RPMI8226 (cell line): ENCODE results near the gene SYNJ1.
A peak's percentile ranks its signal among the peaks of the same experiment; 100 is the strongest.
"Not testable (repeated sequence)": the region's sequence is repeated elsewhere in the genome, so short reads cannot be mapped to it uniquely, and the experiment has no call there.

Experiments
- DNase-seq: peaks from one replicate; pipeline ENCODE4 v3.0.0-alpha.2; 2015

Gene SYNJ1

GRCh38 chr21:32735524-32735923 is 7.7 kb upstream of the SYNJ1 start:
- DNase-seq = no peak

GRCh38 chr21:32733990-32734613 is 6.3 kb upstream of the SYNJ1 start:
- no peak for DNase-seq

DNA sequence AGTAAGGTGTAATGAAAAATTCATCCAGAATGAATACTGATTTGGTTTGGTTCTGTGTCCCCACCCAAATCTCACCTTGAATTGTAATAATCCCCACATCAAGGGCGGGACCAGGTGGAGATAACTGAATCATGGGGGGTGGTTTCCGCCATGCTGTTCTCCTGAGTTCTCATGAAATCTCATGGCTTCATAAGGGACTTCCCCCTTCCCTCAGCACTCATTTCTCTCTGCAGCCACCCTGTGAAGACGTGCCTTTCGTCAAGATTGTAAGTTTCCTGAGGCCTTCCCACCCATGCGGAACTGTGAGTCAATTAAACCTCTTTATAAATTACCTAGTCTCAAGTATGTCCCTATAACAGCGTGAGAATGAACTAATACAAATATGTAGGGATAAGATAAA is 5.5 kb upstream of the SYNJ1 start:
- no peak for DNase-seq

DNA sequence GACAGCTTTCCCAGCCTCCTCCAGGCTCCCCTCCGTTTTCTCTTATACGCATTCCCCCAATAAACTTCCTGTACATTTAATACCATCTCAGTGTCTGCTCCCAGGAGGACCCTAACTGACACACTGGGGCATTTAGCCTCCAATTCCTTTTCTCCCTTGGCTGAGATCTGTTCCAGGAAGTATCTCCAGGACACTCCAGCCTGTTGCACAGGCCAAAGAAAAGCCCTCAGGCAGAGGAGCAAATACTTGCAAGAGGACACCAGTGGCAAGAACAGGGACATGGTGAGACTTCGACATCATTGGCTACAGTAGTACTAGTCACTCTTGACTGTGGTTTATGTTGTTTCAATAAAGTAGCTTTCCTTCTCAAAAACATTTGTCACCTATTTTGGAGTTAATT is 4.7 kb upstream of the SYNJ1 start:
- no peak for DNase-seq

GRCh38 chr21:32728848-32729247 is 1.0 kb upstream of the SYNJ1 start:
- no peak for DNase-seq

DNA sequence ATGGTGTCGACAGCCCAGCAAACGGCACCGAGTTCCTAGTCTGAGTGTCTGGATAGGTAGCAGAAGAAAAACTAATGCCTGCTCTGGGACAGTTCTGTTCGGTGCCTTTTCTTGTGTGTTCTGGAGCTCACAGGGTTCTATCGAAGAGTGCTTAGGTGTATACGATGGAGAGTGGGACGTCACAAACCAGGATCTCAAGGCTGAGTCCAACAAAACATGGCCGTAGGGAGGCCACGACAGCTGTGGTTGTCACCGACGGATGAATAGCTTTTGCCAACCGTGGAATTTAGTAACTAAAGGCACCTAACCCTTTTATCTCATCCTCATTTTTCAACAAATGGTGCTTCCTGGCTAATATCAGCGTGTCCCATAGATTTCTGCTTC is 635 bp upstream of the SYNJ1 start:
- no peak for DNase-seq

- DNase-seq = peak; percentile 37
Measured at GRCh38 chr21:32726839-32727686, 750 bp downstream of the SYNJ1 start.

GRCh38 chr21:32719085-32719484 is 8.7 kb downstream of the SYNJ1 start:
- DNase-seq = no peak

DNA sequence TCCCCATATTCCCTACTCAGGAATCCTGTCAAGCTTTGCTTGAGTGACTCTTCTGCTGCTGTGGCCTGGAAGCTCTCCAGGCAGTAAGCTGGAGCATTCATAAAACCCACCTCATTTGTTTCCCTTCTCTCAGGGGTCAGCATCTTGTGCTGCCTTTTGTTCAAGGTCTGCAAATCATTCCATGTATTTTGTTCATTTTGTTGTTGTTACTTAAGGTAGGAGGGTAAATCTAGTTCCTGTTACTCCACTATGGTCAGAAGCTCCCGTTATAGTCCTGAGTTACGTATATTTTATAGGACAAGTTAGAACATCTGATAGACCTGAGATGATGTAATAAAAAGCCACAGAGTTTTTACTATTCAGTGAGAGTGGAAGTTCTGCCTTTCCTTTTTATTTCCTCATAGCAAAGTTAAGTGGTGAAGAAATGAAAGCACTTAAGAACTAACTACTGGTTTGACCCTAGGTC is 9.9 kb downstream of the SYNJ1 start:
- DNase-seq = no peak

GRCh38 chr21:32716486-32716885 is 11.3 kb downstream of the SYNJ1 start:
- no peak for DNase-seq

- DNase-seq = no peak
Measured at GRCh38 chr21:32713726-32714125, 14.1 kb downstream of the SYNJ1 start.

GRCh38 chr21:32712641-32713040 is 15.2 kb downstream of the SYNJ1 start:
- no peak for DNase-seq

- DNase-seq = peak; percentile 25
Measured at GRCh38 chr21:32712043-32712442, 15.8 kb downstream of the SYNJ1 start.

DNA sequence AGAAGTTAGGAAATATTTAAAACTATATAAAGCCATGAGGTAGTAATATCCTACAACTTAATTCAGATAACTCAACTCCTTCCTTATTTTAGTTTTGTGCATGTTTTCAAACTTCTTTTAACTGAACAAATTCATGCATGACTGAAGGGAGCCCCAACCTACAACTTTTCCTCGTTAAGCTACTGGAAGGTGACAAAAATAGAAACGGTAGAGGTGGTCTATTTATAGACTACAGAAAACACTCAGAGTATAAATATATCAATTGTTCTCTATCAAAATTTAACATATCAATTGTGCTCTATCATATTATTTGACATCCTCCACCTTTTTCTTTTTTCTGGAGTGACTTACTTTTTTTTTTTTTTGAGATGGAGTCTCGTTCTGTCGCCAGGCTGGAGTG is 16.8 kb downstream of the SYNJ1 start:
- no peak for DNase-seq

DNA sequence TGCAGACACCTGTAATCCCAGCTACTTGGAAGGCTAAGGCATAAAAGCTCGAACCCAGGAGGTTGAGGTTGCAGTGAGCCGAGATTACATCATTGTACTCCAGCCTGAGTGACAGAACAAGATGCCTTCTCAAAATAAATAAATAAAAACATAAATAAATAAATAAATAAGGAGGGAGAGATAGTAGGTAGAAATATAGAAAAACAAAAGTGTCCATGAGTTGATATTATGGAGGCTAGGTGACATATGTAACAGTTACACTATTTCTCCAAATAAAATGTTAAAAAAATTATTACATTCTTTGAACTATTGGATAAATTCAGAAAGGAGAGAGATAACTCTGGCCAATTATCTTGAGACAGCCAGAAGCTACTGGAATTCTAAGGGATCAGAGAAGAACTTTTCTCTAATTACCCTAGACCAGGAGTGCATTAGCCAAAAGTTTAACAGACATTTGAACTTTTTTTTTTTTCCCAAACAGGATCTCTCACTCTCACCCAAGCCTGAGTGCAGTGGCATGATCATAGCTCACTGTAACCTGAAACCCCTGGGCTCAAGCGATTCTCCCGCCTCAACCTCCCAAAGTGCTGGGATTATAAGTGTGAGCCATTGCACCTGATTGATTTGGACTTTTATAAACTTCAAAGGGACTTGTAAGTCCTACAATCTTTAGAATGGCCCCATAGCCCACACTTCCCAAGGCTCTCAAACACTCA is 17.6 kb downstream of the SYNJ1 start:
- no peak for DNase-seq

DNA sequence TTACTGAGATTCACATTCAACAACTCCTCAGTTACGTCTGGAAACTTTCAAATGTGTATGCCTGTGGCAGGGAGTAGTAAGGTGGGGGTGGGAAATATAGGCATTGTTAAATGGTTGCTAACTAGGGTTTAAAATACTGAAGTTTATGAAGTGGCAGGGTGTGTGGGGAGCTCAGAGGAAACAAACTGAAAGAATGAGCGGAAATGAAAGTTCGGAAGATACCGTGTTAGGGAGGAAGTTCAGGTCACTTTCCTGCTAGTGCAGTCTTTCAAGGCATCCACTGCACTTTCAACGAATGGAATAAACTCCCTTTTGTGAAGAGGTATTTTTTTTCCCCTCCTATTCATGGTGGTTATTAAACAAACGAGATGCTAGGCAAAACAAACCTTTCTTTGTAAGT is 19.7 kb downstream of the SYNJ1 start:
- no peak for DNase-seq

DNA sequence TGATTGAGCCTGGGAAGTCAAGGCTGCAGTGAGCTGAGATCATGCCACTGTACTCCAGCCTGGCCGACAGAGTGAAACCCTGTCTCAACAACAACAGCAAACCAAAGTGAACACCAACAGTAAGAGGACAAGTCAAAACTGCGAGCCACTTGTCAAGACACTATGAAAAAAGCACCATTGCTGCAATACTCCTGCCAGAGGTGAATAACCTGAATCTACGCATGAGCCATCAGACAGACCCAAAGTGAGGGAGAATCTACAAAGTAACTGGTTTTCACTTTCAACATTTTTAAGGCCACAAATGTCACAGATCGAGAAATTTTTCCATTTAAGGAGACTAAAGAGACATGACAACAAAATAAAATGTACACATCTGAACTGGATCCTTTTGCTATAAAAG is 21.9 kb downstream of the SYNJ1 start:
- no peak for DNase-seq

GRCh38 chr21:32705139-32705538 is 22.7 kb downstream of the SYNJ1 start:
- DNase-seq = no peak

DNA sequence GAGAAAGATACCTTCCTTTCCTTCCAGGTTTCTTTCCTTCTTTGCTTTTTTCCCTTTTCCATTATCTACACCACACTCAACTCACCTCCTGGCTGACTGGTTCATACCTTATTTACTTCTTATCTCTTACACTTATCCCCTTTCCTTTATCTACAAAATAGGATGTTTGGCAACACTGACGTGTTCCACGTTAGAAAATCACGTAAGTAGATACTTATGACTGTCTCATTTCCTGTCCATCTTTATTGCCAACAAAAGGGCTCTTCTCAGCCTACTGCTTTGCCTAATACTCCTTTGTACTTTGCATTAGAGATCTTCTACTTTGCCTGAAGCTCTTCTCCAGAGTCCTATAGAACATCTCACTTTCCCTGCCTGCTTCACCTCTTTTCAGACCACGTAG is 25.1 kb downstream of the SYNJ1 start:
- DNase-seq = no peak

- no peak for DNase-seq
Measured at GRCh38 chr21:32698971-32699693, 28.7 kb downstream of the SYNJ1 start.

DNA sequence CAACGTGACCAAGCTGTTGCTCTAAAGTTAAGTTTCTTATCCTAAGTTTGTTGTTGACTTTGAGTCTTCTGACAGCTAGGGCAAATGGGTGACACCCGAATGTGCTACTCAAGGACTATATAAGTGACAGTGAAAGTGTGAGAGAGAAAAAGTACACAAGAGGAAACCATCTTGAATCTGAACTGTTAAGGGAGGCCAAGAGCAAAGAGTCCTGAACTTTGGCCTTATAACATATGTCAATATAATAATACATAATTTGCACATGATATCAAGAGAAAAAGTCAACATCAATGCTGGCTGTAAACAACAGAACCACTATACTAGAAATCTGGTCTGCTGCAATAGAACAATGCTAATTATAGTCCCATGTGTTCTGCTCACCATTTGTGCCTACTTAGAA is 29.5 kb downstream of the SYNJ1 start:
- DNase-seq = no peak

- DNase-seq = not testable (repeated sequence)
Measured at GRCh38 chr21:32695482-32695881, 32.3 kb downstream of the SYNJ1 start.

DNA sequence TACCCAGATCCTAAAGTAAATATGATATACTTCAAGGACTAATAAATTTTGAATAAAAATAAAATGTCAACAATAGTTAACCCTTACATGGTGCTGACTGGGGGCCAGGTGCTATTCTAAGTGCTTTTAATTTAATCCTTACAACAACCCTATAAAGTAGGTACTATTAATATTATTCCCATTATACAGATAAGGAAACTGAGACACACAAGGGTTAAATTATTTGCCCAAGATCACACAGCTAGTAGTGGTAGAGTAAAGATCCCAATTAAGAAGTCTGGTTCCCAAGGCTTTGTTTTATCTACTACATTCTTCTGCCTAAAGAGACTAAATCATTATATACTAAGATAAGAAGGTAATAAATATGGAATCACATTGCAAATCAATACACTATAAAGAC is 34.2 kb downstream of the SYNJ1 start:
- no peak for DNase-seq
